ENCODE results near the gene TAF7L.

TAF7L gene

GRCh38 chrX:101220662-101221260, 70.4 kb downstream of the TAF7L start:
- DNase-seq, result no peak

GRCh38 chrX:101219864-101220346, 71.2 kb downstream of the TAF7L start:
- DNase-seq, result no peak

- no peak for DNase-seq
These were observed 71.8 kb downstream of the TAF7L start, which contains the start of gene DRP2 for GRCh38 chrX:101219116-101219863. TSS of gene DRP2 (plus strand) at chrX:101219786. CDS start at chrX:101231648, 11,862 bp downstream.
